BLaER1 (cell line): ENCODE data around the gene SMC1B.
A peak's percentile ranks its signal among the peaks of the same experiment; 100 is the strongest.
"Not testable (repeated sequence)": the region's sequence is repeated elsewhere in the genome, so short reads cannot be mapped to it uniquely, and the experiment has no call there.

Experiments used
- H3K27ac ChIP-seq: shearing (Covaris generic); formaldehyde crosslinking; 2 replicates; pipeline ENCODE4 v1.8.1; 2022
- H3K27me3 ChIP-seq: shearing (Covaris generic); formaldehyde crosslinking; 2 replicates; pipeline ENCODE4 v1.8.1; 2022
- H3K36me3 ChIP-seq: shearing (Covaris generic); formaldehyde crosslinking; 2 replicates; pipeline ENCODE4 v1.8.1; 2022
- H3K4me1 ChIP-seq: shearing (Covaris generic); formaldehyde crosslinking; 2 replicates; pipeline ENCODE4 v1.8.1; 2022
- H3K4me2 ChIP-seq: shearing (Covaris generic); formaldehyde crosslinking; 2 replicates; pipeline ENCODE4 v1.8.1; 2022
- H3K4me3 ChIP-seq: shearing (Covaris generic); formaldehyde crosslinking; 2 replicates; pipeline ENCODE4 v1.8.1; 2022
- H3K9ac ChIP-seq: shearing (Covaris generic); formaldehyde crosslinking; 2 replicates; pipeline ENCODE4 v1.8.1; 2022
- H3K9me3 ChIP-seq: shearing (Covaris generic); formaldehyde crosslinking; 2 replicates; pipeline ENCODE4 v1.8.1; 2022
- H4K20me1 ChIP-seq: shearing (Covaris generic); formaldehyde crosslinking; 2 replicates; pipeline ENCODE4 v1.8.1; 2022
- Cebpa-rat ChIP-seq: shearing (Covaris generic); IDR thresholded peaks from 2 replicates; pipeline ENCODE4 v1.8.1; 2022

Gene SMC1B

DNA sequence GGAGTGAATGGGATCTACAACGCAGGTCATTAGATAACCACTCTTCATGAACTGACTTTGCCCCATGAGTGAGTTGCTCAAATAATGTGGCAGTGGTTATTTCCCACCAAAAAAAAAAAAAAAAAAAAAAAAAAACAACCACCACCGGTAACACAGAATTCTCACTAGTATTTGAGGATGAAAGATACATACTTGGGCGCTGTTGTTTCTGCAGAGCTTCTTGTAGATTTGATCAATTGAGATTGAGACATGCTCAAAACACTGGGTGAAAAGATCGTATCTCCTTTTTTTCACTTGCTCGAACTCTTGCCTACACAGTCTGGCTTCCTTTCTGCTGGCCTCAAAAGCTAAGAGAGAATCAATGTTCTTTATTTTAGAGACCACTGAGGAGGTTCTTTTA lies 59.6 kb downstream of the SMC1B start:
- H3K36me3 ChIP-seq: no peaks in the 10 kb centered on the region

DNA sequence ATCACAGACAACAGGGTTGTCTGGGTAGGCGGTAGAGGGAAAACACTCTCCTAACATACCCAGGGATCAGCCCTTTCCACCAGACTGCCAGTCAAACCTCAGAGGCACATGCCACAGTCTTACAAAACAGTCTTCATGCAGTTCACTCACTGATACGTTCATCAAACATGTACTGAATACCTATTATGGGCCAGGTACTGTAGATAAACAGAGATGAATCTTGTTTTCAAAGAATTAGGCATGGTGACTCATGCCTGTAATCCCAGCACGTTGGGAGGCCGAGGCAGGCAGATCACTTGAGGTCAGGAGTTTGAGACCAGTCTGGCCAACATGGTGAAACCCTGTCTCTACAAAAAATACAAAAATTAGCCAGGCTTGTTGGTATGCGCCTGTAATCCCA lies 60.6 kb downstream of the SMC1B start:
- H3K9me3 ChIP-seq, H3K27ac ChIP-seq, H3K4me2 ChIP-seq, H4K20me1 ChIP-seq, H3K9ac ChIP-seq, H3K27me3 ChIP-seq, H3K4me3 ChIP-seq, H3K36me3 ChIP-seq, H3K4me1 ChIP-seq: not testable (repeated sequence)

More for the DNA sequence above, 59.6 kb downstream of the SMC1B start:
- no peak overlapping the region for H3K9ac ChIP-seq
- no peak for TF ChIP-seq Cebpa-rat
- H3K27ac ChIP-seq: no peak overlapping the region
- H4K20me1 ChIP-seq: no peaks in the 10 kb centered on the region
- H3K4me1 ChIP-seq: no peaks in the 10 kb centered on the region
- H3K4me2 ChIP-seq: no peak overlapping the region
- no peaks in the 10 kb centered on the region for H3K9me3 ChIP-seq
- H3K4me3 ChIP-seq: no peak overlapping the region
- no peaks in the 10 kb centered on the region for H3K27me3 ChIP-seq

DNA sequence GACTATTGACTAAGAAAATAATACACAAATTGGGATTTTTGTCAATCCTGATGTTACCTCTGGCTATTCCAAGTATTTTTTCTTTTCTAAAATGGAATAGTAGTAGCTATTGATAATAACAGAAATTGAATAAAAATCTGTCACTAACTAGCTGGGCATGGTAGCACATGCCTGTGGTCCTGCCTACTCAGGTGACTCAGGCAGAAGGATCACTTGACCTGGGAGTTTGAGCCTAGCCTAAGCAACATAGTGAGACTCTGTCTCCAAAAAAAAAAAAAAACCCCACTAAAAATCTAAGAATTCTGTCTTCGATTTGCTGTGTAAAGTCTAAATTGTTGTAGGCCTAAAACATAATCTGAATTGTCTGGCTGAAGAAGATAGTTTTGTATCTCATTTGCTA lies 61.4 kb downstream of the SMC1B start:
- no peaks in the 10 kb centered on the region for H3K4me1 ChIP-seq
- no peaks in the 10 kb centered on the region for H3K27me3 ChIP-seq
- no peak overlapping the region for H3K4me3 ChIP-seq
- no peaks in the 10 kb centered on the region for H3K9me3 ChIP-seq
- no peak overlapping the region for H3K27ac ChIP-seq
- TF ChIP-seq Cebpa-rat: no peak
- H3K4me2 ChIP-seq: no peak overlapping the region
- no peaks in the 10 kb centered on the region for H4K20me1 ChIP-seq
- peaks cover 10% of the 10 kb centered on the region for H3K36me3 ChIP-seq
- H3K9ac ChIP-seq: no peak overlapping the region

DNA sequence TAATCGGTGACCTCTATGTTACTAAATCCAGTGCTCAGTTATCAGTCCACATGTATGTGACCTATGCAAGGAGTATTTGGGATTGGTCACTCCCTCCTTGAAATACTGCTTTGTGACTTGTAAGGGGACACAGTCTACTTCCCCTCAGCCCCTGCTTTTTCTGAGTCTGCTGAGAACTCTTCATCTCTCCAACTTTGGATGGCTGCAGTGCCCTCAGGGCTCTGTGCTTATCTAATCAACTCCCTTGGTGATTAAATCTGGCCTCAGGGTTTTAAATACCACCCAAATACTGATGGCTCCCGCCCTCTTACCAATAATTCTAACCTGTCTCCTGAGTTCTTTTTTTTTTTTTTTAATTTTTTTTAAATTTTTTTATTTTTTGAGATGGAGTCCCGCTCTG lies 63.5 kb downstream of the SMC1B start:
- Histone ChIP-seq H3K27ac (no peak overlapping the region), H3K9ac (no peak overlapping the region), H4K20me1 (no peaks in the 10 kb centered on the region), H3K4me1 (no peaks in the 10 kb centered on the region), H3K4me3 (no peak overlapping the region), H3K27me3 (no peaks in the 10 kb centered on the region), H3K36me3 (peaks cover 26% of the 10 kb centered on the region), H3K9me3 (no peaks in the 10 kb centered on the region), H3K4me2 (no peak overlapping the region)
- no peak for TF ChIP-seq Cebpa-rat

DNA sequence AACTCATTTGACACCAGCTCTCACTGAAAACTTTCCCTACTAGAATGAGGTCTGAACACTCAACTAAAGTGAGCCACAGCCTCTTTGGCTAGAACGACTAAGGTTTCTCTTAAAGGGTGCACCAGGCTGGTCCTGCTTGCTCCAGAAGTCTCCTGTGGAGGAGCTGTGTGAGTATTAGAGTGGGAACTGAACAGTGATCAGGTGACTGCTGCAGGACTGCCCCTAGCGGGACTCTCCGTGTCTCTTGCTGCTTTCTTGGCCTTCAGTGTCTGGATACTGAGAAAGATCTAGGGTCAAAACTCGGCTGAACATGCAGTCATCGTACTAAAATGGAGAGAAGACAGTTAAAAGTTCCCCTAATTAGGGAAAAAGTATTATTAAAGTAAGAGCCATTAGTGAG lies 69.1 kb downstream of the SMC1B start:
- Histone ChIP-seq H3K9ac (no peak overlapping the region), H3K36me3 (peaks cover 70% of the 10 kb centered on the region), H4K20me1 (no peaks in the 10 kb centered on the region), H3K27ac (no peak overlapping the region), H3K9me3 (no peaks in the 10 kb centered on the region), H3K27me3 (no peaks in the 10 kb centered on the region), H3K4me3 (no peak overlapping the region), H3K4me2 (no peak overlapping the region), H3K4me1 (peaks cover 7% of the 10 kb centered on the region)
- TF ChIP-seq Cebpa-rat: no peak

DNA sequence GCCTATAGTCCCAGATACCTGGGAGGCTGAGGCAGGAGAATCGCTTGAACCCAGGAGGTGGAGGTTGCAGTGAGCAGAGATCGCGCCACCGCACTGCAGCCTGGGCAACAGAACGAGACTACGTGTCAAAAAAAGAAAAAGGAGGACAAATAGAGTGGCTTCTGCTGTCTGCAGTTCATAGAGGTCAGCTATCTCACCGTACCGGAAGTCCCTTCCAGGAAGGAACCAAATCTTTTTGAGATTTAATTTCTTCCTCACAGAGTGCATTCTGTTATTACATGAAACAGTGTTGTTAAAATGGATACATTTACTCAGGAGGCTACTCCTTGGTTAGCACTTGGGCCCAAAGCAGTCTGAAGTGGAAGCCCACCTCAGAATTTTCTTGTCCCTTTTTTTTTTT lies 70.3 kb downstream of the SMC1B start:
- peaks cover 82% of the 10 kb centered on the region for H3K36me3 ChIP-seq
- TF ChIP-seq Cebpa-rat: no peak
- H4K20me1 ChIP-seq: no peaks in the 10 kb centered on the region
- no peak overlapping the region for H3K4me2 ChIP-seq
- H3K4me1 ChIP-seq: peaks cover 15% of the 10 kb centered on the region
- H3K27me3 ChIP-seq: no peaks in the 10 kb centered on the region
- H3K9me3 ChIP-seq: no peaks in the 10 kb centered on the region
- H3K27ac ChIP-seq: no peak overlapping the region
- H3K9ac ChIP-seq: no peak overlapping the region
- H3K4me3 ChIP-seq: no peak overlapping the region

DNA sequence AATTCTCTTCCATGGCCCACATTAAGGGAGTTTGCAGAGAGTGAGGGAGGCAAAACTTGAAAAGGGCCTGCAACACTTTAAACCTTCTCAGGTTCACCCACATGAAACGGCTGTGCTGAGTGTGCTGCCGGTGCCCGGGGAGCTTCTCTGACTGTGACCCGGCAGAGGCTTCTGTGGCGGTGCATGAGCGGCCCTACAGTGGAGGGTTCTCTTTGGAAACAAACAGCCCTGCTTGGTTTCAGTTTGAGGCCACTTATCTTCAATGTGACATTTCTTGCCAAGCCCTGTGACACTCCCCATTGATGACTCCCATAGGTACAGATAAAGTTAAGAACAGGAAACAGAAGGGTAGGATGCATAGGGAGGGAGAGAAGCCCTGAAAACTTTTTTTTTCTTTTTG lies 71.9 kb downstream of the SMC1B start:
- H3K9ac ChIP-seq: no peak overlapping the region
- peaks cover 32% of the 10 kb centered on the region for H3K4me1 ChIP-seq
- no peaks in the 10 kb centered on the region for H3K9me3 ChIP-seq
- H3K36me3 ChIP-seq: peaks cover 78% of the 10 kb centered on the region
- no peak overlapping the region for H3K4me2 ChIP-seq
- no peak overlapping the region for H3K27ac ChIP-seq
- no peak for TF ChIP-seq Cebpa-rat
- H3K4me3 ChIP-seq: no peak overlapping the region
- H4K20me1 ChIP-seq: no peaks in the 10 kb centered on the region
- H3K27me3 ChIP-seq: no peaks in the 10 kb centered on the region

DNA sequence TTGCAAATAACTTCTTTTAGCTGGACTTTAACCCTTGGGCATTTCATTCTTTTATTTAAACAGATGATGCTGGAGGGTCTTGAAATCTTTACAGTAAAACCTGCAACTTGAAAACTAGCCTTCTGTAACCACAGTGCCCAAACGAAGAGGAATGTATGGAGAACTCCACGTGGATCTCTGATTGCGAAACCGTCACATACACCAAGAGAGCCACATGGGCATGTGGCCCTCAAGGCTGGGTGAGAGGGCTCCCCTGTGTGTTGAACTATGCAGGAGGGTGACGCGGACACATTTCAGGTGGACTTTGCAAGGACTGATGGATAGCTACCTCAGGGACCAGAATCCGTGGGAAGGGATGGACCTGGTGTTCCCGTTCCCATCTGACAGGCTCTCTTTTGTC lies 73.1 kb downstream of the SMC1B start:
- H3K4me3 ChIP-seq: no peak overlapping the region
- H3K4me1 ChIP-seq: peaks cover 40% of the 10 kb centered on the region
- H3K4me2 ChIP-seq: no peak overlapping the region
- H3K9me3 ChIP-seq: no peaks in the 10 kb centered on the region
- peak; percentile 71; the same call in 1 of the 2 replicates for TF ChIP-seq Cebpa-rat
- H3K27me3 ChIP-seq: no peaks in the 10 kb centered on the region
- no peak overlapping the region for H3K27ac ChIP-seq
- H3K36me3 ChIP-seq: peaks cover 79% of the 10 kb centered on the region
- no peak overlapping the region for H3K9ac ChIP-seq
- no peaks in the 10 kb centered on the region for H4K20me1 ChIP-seq

DNA sequence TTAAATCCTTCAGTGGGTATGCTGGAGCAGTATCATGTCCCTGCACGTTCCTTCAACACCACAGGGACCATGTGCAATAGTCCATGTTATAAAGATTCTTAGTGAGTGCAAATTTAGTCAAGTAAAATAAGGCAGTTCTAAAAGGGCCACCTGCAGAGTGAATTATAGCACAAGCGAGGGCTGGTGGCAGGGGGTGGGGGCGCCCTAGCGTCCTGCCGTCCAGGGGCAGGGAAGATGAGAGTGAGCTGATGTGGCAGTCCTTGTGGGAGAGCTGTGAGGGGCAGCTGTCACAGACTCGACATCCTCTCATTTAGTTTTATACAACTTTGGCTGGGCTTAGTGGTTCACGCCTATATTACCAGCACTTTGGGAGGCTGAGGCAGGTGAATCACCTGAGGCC lies 74.6 kb downstream of the SMC1B start:
- no peak overlapping the region for H3K27ac ChIP-seq
- no peak overlapping the region for H3K4me3 ChIP-seq
- H3K27me3 ChIP-seq: no peaks in the 10 kb centered on the region
- H3K9ac ChIP-seq: no peak overlapping the region
- 0 out of 2 replicates have a peak overlapping the region, but pooled peaks have one; percentile 56 for H3K4me2 ChIP-seq
- TF ChIP-seq Cebpa-rat: no peak
- no peaks in the 10 kb centered on the region for H4K20me1 ChIP-seq
- H3K9me3 ChIP-seq: no peaks in the 10 kb centered on the region
- H3K36me3 ChIP-seq: peaks cover 93% of the 10 kb centered on the region
- peaks cover 40% of the 10 kb centered on the region for H3K4me1 ChIP-seq

DNA sequence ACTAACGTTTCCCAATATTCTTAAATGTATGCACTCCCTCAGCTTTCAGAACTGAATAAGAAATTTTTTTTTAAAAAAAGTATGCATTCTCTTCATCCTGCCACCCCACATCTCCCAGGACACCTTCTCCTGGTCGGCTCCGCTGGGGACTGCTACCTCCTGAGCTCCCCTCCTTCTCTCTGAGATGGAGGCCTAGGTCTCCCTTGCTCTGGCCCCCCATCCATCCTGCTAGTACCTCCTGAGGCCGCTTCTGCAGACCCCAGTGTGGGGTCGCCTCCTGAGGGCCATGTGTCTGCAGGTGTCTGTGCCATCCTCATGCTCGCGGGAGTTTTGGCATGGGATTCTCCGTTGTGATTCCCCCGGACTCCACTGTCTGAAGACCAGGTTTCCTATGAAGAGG lies 75.9 kb downstream of the SMC1B start:
- Histone ChIP-seq H3K9ac (peak overlapping the region; percentile 16; the same call in 1 of the 2 replicates), H3K36me3 (peaks cover 91% of the 10 kb centered on the region), H3K4me2 (peak overlapping the region; percentile 56), H3K27ac (peak overlapping the region; percentile 58), H3K4me1 (peaks cover 40% of the 10 kb centered on the region), H4K20me1 (no peaks in the 10 kb centered on the region), H3K9me3 (no peaks in the 10 kb centered on the region), H3K27me3 (no peaks in the 10 kb centered on the region), H3K4me3 (no peak overlapping the region)
- no peak for TF ChIP-seq Cebpa-rat

DNA sequence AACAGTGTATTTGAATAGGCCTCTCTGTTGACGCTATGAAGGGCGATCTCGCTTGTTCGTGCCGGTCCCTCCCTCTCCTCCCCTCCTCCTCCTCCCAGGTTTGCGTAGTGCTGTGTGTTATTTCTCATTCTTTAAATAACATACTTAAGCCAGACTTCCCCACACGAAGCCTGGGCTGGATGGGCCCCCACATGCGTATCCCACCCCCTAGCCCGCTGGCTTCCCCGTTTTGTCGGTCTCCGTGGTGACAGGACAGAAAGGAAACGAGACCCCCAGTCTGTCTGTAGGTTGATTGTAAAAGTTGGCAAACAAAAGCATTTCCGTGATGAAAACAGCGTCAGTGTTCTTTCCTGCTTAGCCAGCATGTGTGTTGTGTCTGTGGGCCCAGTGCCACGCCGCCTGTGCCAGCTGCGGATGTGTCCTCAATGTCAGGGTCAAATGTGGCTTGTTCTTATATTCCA lies 76.4 kb downstream of the SMC1B start:
- Histone ChIP-seq H3K9ac (peak overlapping the region; percentile 51; the same call in 1 of the 2 replicates), H3K27me3 (no peaks in the 10 kb centered on the region), H3K4me1 (peaks cover 40% of the 10 kb centered on the region), H3K27ac (peak overlapping the region; percentile 58), H3K4me3 (no peak overlapping the region), H3K36me3 (peaks cover 91% of the 10 kb centered on the region), H3K9me3 (no peaks in the 10 kb centered on the region), H3K4me2 (peak overlapping the region; percentile 56), H4K20me1 (no peaks in the 10 kb centered on the region)
- TF ChIP-seq Cebpa-rat: no peak
